Activated CD8-positive, alpha-beta memory T cell treated with anti-CD3 and anti-CD28 coated beads, Interleukin-2, amount 50 U/mL, for 24 hours (primary cell): Measurements from ENCODE around the gene HACD1.

Experiments
- DNase-seq: peaks from one replicate; pipeline ENCODE4 v3.0.0-alpha.2; 2020; ENCODE audit errors: extremely low read depth

The HACD1 gene, protein sequence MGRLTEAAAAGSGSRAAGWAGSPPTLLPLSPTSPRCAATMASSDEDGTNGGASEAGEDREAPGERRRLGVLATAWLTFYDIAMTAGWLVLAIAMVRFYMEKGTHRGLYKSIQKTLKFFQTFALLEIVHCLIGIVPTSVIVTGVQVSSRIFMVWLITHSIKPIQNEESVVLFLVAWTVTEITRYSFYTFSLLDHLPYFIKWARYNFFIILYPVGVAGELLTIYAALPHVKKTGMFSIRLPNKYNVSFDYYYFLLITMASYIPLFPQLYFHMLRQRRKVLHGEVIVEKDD

GRCh38 chr10:17617031-17617911, at the start of gene HACD1:
Gene HACD1, minus strand, starts transcription at chr10:17617374. Its CDS starts 35 bp downstream, at chr10:17617339.
- no peak for DNase-seq

GRCh38 chr10:17665747-17666146, 48.6 kb upstream of the HACD1 start:
- DNase-seq: no peak

- no peak for DNase-seq
Measured at GRCh38 chr10:17663450-17663849, 46.3 kb upstream of the HACD1 start.

DNA sequence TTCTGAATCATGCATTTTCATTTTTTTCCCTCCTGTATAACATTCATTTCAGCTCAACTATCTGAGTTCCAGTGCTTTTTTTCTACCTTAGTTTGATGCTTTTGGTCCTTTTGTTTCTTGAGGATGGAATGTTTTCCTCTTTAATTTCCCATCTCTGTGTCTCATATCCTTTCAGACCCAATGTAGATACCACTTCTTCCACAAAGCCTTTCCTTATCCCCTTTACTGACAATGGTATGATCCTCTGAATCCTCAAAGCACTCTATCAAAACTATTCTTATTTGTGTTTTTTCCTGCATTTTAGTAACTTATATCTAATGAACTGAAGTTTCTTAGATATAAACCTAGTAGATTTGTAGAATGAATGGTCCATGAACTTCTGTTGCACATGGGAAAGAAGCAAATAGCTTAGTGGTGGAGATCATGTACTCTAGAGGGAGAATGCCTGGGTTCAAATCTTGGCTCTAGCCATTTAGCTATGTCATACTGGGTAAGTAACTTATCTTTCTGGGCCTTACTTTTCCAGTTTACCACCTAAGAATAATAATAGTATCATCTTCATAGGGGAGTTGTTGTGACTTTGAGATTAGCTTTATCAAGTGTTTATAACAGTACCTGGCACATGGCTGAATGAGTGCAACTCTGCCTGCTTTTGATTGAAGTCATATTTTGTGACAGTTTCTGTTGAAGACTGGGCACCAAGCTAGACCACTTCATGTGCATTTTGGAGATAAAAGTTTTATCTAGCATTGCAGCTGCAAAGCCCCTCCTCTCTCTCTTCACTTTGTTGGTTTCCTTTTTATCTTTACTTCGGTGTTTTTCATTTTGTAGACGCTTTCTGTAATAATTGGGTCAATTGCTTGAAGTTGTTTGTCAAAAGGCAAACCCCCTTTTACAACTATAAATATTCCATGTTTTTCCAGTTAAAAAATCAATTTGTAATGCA, 45.3 kb upstream of the HACD1 start:
- DNase-seq: no peak

DNA sequence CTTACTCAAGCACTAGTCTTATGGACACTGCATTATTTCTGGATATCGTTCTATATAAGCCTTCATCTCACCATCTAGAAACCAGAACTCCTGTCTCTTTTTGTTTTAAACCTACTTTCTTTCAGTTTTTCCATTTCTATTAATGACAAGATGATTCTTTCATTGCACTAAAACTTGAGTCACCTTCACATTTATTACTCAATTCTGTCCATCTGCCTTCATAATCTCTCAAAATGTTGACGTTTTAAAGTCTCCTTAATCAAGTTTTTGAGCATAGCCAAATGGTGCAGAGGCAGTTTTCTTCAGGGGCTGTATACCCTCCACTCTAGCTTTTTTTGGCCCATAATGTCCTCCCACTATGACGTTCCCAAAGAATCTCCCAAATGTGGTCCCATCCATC, 44.3 kb upstream of the HACD1 start:
- DNase-seq: no peak

- DNase-seq: no peak
Measured at GRCh38 chr10:17660921-17661320, 43.7 kb upstream of the HACD1 start.

DNA sequence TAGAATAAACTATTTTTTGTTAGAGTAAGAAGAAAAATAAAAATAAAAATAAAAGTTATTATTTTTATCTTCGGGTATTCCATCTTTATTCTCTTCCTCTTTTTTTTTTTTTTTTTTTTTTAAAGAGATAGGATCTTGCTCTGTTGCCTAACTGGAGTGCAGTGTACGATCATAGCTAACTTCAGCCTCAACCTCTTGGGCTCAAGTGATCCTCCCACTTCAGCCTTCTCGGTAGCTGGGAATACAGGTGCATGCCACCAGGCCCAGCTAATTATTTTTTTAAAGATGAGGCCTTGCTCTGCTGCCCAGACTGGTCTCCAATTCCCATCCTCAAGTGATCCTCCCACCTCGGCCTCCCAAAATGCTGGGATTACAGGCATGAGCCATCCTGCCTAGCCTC, 42.2 kb upstream of the HACD1 start:
- no peak for DNase-seq

DNA sequence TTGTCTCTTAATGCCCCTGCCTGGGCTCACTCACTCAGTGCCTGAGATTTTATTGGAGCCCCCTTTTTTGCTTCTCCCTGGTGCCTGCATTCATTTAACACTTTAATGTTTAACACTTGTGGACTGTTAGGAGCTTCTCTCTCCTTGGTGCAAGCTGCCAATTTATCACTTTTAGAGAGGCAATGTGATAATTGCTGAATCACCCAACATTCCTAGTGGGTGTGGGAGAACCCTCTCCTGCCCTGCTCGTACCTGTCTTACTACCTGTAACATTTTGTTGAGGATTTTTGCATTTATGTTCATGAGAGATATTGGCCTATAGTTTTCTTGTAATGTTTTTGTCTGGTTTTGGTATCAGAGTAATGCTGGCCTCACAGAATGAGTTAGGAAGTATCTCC, 39.9 kb upstream of the HACD1 start:
- no peak for DNase-seq

DNA sequence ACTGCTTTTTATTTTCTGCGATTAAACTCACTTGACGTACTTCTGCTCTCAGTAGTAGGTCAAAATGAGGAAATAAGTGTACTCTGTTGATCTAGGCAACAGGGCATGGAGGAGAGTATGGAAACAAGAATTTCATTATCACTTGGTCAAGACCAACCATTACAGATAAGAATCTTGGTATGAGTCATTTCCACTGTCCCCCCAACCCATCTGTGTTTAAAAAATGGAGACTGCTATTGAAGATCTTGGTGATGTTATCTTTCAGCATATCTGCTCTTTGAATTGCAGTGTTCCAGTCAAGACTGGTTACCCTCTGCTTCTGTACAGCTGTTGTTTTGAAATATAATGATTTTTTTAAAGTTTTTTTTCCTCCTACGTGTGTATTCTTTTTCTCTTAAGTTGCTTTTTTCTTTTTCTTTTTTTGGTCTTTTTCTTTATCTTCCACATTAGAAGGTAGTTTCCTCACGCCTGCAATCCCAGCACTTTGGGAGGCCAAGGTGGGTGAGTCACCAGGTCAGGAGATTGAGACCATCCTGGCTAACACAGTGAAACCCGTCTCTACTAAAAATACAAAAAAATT, 38.5 kb upstream of the HACD1 start:
- DNase-seq: no peak

DNA sequence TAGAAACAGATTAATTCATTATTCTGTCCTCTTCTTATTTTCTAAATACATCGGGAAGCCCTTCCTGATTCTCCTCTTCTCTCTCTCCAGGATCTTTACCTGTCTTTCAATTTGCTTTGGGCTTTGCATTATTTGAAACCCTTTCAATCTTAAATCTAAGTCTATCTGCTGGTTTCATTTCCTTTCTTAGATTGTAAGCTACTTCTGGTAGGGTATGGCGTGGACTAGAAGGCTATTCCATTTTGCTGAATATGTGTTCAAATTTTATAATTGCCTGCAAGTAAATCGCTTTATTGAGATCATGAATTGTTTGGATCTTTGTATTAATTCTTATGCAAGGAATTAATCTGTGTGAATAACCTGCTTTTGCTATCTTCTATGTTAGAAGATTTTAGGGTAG, 37.8 kb upstream of the HACD1 start:
- no peak for DNase-seq

DNA sequence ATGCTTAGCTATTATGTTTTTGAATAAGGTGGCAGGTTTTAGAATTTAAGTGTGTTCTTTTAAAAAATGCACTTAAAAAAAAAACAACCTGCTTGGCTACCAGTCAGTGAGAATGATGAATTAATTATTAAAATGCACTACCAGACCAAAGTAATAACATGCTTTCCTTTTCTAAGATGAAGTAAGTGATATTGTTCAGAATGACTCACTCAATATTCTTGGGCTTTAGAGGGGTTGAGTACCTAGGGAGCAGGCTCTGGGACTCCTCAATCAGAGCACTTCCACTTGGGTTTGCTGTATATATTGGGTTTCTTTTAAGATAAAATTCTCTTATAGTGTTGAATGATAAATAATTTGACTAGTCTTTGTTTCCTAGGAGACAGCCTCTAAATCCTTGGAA, 35.4 kb upstream of the HACD1 start:
- DNase-seq: no peak

GRCh38 chr10:17651896-17652295, 34.7 kb upstream of the HACD1 start:
- DNase-seq: no peak

- no peak for DNase-seq
Measured at GRCh38 chr10:17650416-17650815, 33.2 kb upstream of the HACD1 start.

- DNase-seq: no peak
Measured at GRCh38 chr10:17649836-17650235, 32.7 kb upstream of the HACD1 start.

DNA sequence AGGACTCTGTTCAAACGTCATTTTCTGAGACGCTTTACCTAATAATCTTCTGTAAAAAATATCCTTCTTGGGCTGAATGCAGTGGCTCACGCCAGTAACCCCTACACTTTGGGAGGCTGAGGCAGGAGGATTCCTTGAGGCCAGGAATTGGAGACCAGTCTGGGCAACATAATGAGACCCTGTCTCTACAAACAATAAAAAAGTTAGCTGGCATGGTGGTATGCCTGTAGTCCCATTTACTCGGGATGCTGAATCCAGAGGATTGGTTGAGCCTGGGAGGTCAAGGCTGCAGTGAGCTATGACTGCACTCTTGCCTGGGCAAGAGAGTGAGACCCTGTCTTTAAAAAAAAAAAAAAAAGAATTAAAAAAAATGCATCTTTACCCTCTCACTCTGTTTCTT, 31.9 kb upstream of the HACD1 start:
- DNase-seq: no peak

GRCh38 chr10:17648243-17649035, 31.3 kb upstream of the HACD1 start:
- DNase-seq: no peak

- DNase-seq: no peak
Measured at GRCh38 chr10:17647326-17647725, 30.2 kb upstream of the HACD1 start.

GRCh38 chr10:17645621-17646345, 28.6 kb upstream of the HACD1 start:
- no peak for DNase-seq

DNA sequence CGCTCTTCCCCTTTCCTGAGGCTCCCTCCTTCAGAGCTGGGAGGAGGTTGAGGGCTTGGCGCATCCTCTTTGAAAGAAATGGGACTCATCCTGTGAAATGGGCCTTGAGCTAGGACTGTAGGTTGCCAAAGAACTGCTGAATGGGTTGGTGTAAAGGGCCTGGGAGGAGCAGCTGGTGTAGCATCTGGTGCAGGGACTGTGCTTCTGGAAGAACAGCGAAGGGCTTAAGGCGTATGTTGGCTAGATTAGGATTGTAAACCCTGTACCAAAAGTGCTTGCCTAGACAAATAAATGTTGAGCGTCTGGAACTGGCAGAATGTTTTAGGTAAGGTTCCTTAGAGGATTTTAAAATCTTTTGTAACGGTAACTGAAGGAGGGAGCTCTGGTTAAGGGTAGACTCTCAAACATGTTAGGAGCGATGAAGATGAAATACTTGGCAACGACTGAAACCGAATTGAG, 27.3 kb upstream of the HACD1 start:
- no peak for DNase-seq
